Vagina (tissue), 2 donors: Measurements from ENCODE around the gene PIP4K2A. TPM values are rescaled to one million over a fixed set of nuclear protein-coding genes. Genes with fewer than 3 reads are reported as not detected.
A peak's percentile ranks its signal among the peaks of the same experiment; 100 is the strongest.

Experiments used
- DNase-seq, 2 donors: peaks; one replicate each; pipeline ENCODE4 v3.0.0-alpha.2; 2017; ENCODE audit errors: extremely low spot score in 2 of 2
- H3K27ac ChIP-seq: fragments of 200-600 bp; sonication (generic); one replicate; pipeline ENCODE4 v1.5.1; 2019
- H3K27me3 ChIP-seq: fragments of 200-600 bp; sonication (generic); one replicate; pipeline ENCODE4 v1.5.1; 2019
- H3K36me3 ChIP-seq, 2 donors: fragments of 200-600 bp; sonication (generic); one replicate each; pipeline ENCODE4 v1.5.1; 2017 to 2019
- H3K4me1 ChIP-seq: fragments of 200-600 bp; sonication (generic); one replicate; pipeline ENCODE4 v1.5.1; 2019
- H3K4me3 ChIP-seq, 2 donors: fragments of 200-600 bp; sonication (generic); 1 replicate in 1 of 2; 2 replicates in 1 of 2; pipeline ENCODE4 v1.5.1; 2016 to 2019
- H3K9me3 ChIP-seq: fragments of 200-600 bp; sonication (generic); one replicate; pipeline ENCODE4 v1.5.1; 2019
- POLR2A ChIP-seq, 2 donors: fragments of 450-650 bp; IDR thresholded peaks; one replicate each; pipeline ENCODE4 v1.6.1; 2017; ENCODE audit warnings: antibody characterized with exemption in 2 of 2, mild to moderate bottlenecking in 2 of 2, moderate library complexity in 2 of 2
- POLR2AphosphoS5 ChIP-seq, 2 donors: sonication (generic); formaldehyde crosslinking; IDR thresholded peaks; one replicate each; pipeline ENCODE4 v1.9.0; 2017; ENCODE audit warnings: antibody characterized with exemption in 2 of 2, mild to moderate bottlenecking in 2 of 2, low read depth in 1 of 2; ENCODE audit not compliant: insufficient read depth in 1 of 2
- intact Hi-C: fragments of 100-400 bp; cut with DNase I; formaldehyde crosslinking; loops from one replicate; pipeline ENCODE4 v1.15.1; 2023
- total RNA-seq: library from RNA; depleted of rRNA; stranded (reverse); fragments of >200 nt; gene quantifications from one replicate; pipeline ENCODE4 v1.2.3, GENCODE V29; 2016
- TF ChIP-seq, protein P1 (sequence below), 3 experiments: fragments of 450-650 bp in 2 of 3; fragments of 200-600 bp in 1 of 3; sonication (generic) in 1 of 3; IDR thresholded peaks; one replicate each; pipeline ENCODE4 v1.5.1; 2017 to 2019; ENCODE audit warnings: antibody characterized with exemption in 3 of 3, mild to moderate bottlenecking in 2 of 3, moderate library complexity in 2 of 3

Gene PIP4K2A
- total RNA-seq, 1 donor from 2014 or later = 20.6 TPM

GRCh38 chr10:22556774-22557173 is 157.6 kb downstream of the PIP4K2A start:
- no peak overlapping the region for H3K4me3 ChIP-seq
- TF ChIP-seq POLR2A (IDR thresholded peaks at IDR 0.05) (no peak), POLR2AphosphoS5 (IDR thresholded peaks at IDR 0.05; ENCODE audit: insufficient read depth in 1 of 2, low read depth in 1 of 2) (no peak)
- TF ChIP-seq, protein P1, sequence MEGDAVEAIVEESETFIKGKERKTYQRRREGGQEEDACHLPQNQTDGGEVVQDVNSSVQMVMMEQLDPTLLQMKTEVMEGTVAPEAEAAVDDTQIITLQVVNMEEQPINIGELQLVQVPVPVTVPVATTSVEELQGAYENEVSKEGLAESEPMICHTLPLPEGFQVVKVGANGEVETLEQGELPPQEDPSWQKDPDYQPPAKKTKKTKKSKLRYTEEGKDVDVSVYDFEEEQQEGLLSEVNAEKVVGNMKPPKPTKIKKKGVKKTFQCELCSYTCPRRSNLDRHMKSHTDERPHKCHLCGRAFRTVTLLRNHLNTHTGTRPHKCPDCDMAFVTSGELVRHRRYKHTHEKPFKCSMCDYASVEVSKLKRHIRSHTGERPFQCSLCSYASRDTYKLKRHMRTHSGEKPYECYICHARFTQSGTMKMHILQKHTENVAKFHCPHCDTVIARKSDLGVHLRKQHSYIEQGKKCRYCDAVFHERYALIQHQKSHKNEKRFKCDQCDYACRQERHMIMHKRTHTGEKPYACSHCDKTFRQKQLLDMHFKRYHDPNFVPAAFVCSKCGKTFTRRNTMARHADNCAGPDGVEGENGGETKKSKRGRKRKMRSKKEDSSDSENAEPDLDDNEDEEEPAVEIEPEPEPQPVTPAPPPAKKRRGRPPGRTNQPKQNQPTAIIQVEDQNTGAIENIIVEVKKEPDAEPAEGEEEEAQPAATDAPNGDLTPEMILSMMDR (IDR thresholded peaks at IDR 0.05) = no peak
- intact Hi-C loops = no loop called here

GRCh38 chr10:22554461-22555182 is 159.8 kb downstream of the PIP4K2A start:
- Histone ChIP-seq H3K9me3 (no peaks in the 10 kb centered on the region), H3K27me3 (no peaks in the 10 kb centered on the region), H3K36me3 (peaks cover 0 to 6% of the 10 kb centered on the region in 2 donors), H3K4me3 (peak overlapping the region; percentile 17 to 33), H3K27ac (peak overlapping the region; percentile 58), H3K4me1 (peaks cover 8% of the 10 kb centered on the region)
- intact Hi-C loops = no loop called here
- peak in 1 of 2 donors; percentile 69 for TF ChIP-seq POLR2AphosphoS5 (IDR thresholded peaks at IDR 0.05; ENCODE audit: insufficient read depth in 1 of 2, low read depth in 1 of 2)
- TF ChIP-seq, protein P1 (IDR thresholded peaks at IDR 0.05) = no peak
- no peak for DNase-seq

More at GRCh38 chr10:22556774-22557173, 157.6 kb downstream of the PIP4K2A start:
- Histone ChIP-seq H3K27ac (no peak overlapping the region), H3K27me3 (no peaks in the 10 kb centered on the region), H3K9me3 (no peaks in the 10 kb centered on the region), H3K4me1 (peaks cover 8% of the 10 kb centered on the region), H3K36me3 (no peaks in the 10 kb centered on the region)
- DNase-seq = no peak

DNA sequence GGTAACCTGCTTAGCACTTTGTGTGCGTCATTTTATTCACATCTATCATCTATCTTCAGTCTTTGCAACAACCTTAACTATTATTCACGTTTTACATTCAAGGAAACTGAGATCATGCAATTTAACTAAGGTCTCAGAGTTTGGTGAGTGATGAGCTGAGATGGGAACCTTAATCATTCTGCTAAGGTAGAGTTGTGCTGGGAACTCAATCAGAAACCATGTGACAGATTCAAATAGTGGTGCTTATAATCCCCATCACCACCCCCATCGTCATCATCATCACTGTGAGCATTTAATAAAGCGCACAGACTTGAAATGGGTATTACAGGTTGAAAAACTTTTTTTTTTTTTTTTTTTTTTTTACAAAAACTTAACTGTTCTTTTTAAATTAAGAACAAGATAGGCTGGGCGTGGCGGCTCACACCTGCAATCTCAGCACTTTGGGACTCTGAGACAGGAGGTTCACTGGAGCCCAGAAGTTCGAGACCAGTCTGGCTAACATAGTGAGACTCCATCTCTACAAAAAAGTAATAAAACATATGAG is 160.9 kb downstream of the PIP4K2A start:
- H3K27ac ChIP-seq = peak overlapping the region; percentile 58
- TF ChIP-seq, protein P1 (IDR thresholded peaks at IDR 0.05) = no peak
- TF ChIP-seq POLR2AphosphoS5 (IDR thresholded peaks at IDR 0.05; ENCODE audit: insufficient read depth in 1 of 2, low read depth in 1 of 2) (no peak), POLR2A (IDR thresholded peaks at IDR 0.05) (no peak)
- intact Hi-C loops = no loop called here

DNA sequence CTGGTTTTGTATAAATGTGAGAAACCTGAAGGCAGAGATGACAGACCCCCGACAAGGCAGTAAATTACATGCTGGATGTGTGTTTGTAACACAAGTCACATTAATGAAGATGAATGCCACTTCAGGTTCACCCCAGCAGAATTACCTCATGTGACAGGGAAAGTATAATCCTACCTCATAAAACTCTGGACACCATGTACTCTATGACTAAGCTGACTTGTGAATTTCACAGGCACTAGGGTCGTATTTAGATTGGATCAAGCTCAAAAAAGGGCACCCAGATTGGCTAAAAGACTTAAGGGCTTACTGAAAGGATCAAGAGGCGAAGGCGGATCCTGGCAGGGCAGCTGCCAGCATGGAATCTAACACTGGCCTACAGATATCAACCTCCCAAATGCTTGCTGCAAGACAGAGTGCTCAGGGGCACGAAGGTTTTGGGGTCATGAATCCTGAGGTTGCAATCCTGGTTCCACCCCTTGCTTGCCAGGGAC is 161.4 kb downstream of the PIP4K2A start:
- H3K36me3 ChIP-seq = peaks cover 0 to 6% of the 10 kb centered on the region in 2 donors
- no peaks in the 10 kb centered on the region for H3K9me3 ChIP-seq
- TF ChIP-seq POLR2A (IDR thresholded peaks at IDR 0.05) (no peak), POLR2AphosphoS5 (IDR thresholded peaks at IDR 0.05; ENCODE audit: insufficient read depth in 1 of 2, low read depth in 1 of 2) (no peak)
- TF ChIP-seq, protein P1 (IDR thresholded peaks at IDR 0.05) = no peak
- H3K27ac ChIP-seq = no peak overlapping the region
- no peak overlapping the region for H3K4me3 ChIP-seq
- intact Hi-C loops = no loop called here
- no peaks in the 10 kb centered on the region for H3K27me3 ChIP-seq
- H3K4me1 ChIP-seq = peaks cover 8% of the 10 kb centered on the region
- DNase-seq = no peak

More for the DNA sequence above, 160.9 kb downstream of the PIP4K2A start:
- Histone ChIP-seq H3K4me1 (peaks cover 8% of the 10 kb centered on the region), H3K36me3 (peaks cover 0 to 6% of the 10 kb centered on the region in 2 donors), H3K27me3 (no peaks in the 10 kb centered on the region), H3K9me3 (no peaks in the 10 kb centered on the region), H3K4me3 (no peak overlapping the region)
- DNase-seq = no peak
